Common myeloid progenitor, CD34-positive (primary cell): ENCODE data around the gene ZMYND11.
A peak's percentile ranks its signal among the peaks of the same experiment; 100 is the strongest.
"Not testable (repeated sequence)": the region's sequence is repeated elsewhere in the genome, so short reads cannot be mapped to it uniquely, and the experiment has no call there.

Experiments
- CTCF ChIA-PET: fragments of 350-600 bp; sonication (Branson Sonifier 250); formaldehyde crosslinking; loops from one replicate; lab custom pipeline; 2021; ENCODE audit warnings: antibody characterized with exemption; lab: Charles Lee
- POLR2A ChIA-PET: fragments of 350-600 bp; sonication (Branson Sonifier 250); formaldehyde crosslinking; loops from one replicate; lab custom pipeline; 2021; ENCODE audit warnings: antibody characterized with exemption; lab: Charles Lee
- DNase-seq, 3 donors: peaks; one replicate each; pipeline versions ENCODE4 v3.0.0 to v3.0.0-alpha.2; 2013
- H3K27ac ChIP-seq, 2 experiments: 1 replicate in 1 of 2; 2 replicates in 1 of 2; pipeline ENCODE4 v1.7.0; 2013; ENCODE audit warnings: inconsistent platforms in 2 of 2, low read length in 2 of 2, mild to moderate bottlenecking in 2 of 2, low read depth in 1 of 2, moderate library complexity in 1 of 2; ENCODE audit not compliant: severe bottlenecking in 2 of 2, insufficient read depth in 1 of 2, poor library complexity in 1 of 2
- H3K27me3 ChIP-seq, 5 experiments: replicated peaks in 2 of 5; 1 replicate in 3 of 5; 2 replicates in 2 of 5; pipeline versions ENCODE4 v1.6.1 to v1.7.0; 2013; ENCODE audit warnings: low read length in 4 of 5, mild to moderate bottlenecking in 2 of 5, moderate library complexity in 2 of 5, inconsistent platforms in 1 of 5; ENCODE audit not compliant: insufficient read depth in 5 of 5, control insufficient read depth in 4 of 5
- H3K36me3 ChIP-seq, 4 experiments: 1 replicate in 2 of 4; 2 replicates in 2 of 4; pipeline versions ENCODE4 v1.6.1 to v1.7.0; 2013; ENCODE audit warnings: low read length in 3 of 4, control low read depth in 1 of 4, mild to moderate bottlenecking in 1 of 4; ENCODE audit not compliant: control insufficient read depth in 4 of 4, insufficient read depth in 4 of 4
- H3K4me1 ChIP-seq, 4 experiments: 1 replicate in 3 of 4; 2 replicates in 1 of 4; pipeline versions ENCODE4 v1.6.1 to v1.7.1; 2013; ENCODE audit warnings: low read length in 3 of 4, mild to moderate bottlenecking in 3 of 4, control low read depth in 1 of 4, inconsistent platforms in 1 of 4, moderate library complexity in 1 of 4; ENCODE audit not compliant: control insufficient read depth in 4 of 4, insufficient read depth in 4 of 4; ENCODE audit errors: control extremely low read depth in 1 of 4
- H3K4me3 ChIP-seq, 7 experiments: 1 replicate in 4 of 7; 2 replicates in 3 of 7; pipeline versions ENCODE4 v1.5.1 to v1.7.0; 2013; ENCODE audit warnings: mild to moderate bottlenecking in 7 of 7, low read length in 6 of 7, moderate library complexity in 6 of 7, inconsistent platforms in 2 of 7, low read depth in 2 of 7, control low read depth in 1 of 7; ENCODE audit not compliant: insufficient read depth in 4 of 7, control insufficient read depth in 1 of 7; ENCODE audit errors: extremely low read depth in 1 of 7
- H3K9me3 ChIP-seq, 5 experiments: 1 replicate in 4 of 5; 2 replicates in 1 of 5; pipeline versions ENCODE4 v1.6.1 to v1.7.1; 2013; ENCODE audit warnings: low read length in 4 of 5, mild to moderate bottlenecking in 2 of 5, inconsistent platforms in 1 of 5, low read depth in 1 of 5, moderate library complexity in 1 of 5; ENCODE audit not compliant: control insufficient read depth in 4 of 5, insufficient read depth in 2 of 5; ENCODE audit errors: control extremely low read depth in 1 of 5
- WGBS: methylation state at CpG from one replicate; pipeline ENCODE4 v1.1.5; 2013; ENCODE audit not compliant: insufficient coverage; 5-methylcytosine and 5-hydroxymethylcytosine counted together

The ZMYND11 gene

GRCh38 chr10:178723-179122, 43.5 kb downstream of the ZMYND11 start:
- H3K4me1 ChIP-seq = no peaks in the 10 kb centered on the region
- H3K36me3 ChIP-seq = peaks cover 2 to 20% (median 15%) of the 10 kb centered on the region in 4 experiments
- no peak overlapping the region for H3K27ac ChIP-seq
- ChIA-PET POLR2A (no interaction called here), CTCF (no interaction called here)
- H3K4me3 ChIP-seq = no peak overlapping the region
- no peak for DNase-seq
- peaks cover 0 to 6% (median 0%) of the 10 kb centered on the region in 5 experiments for H3K9me3 ChIP-seq
- H3K27me3 ChIP-seq = no peaks in the 10 kb centered on the region

- Histone ChIP-seq H3K36me3 (peaks cover 6 to 27% (median 17%) of the 10 kb centered on the region in 4 experiments), H3K9me3 (peaks cover 0 to 9% (median 3%) of the 10 kb centered on the region in 5 experiments), H3K4me1 (no peaks in the 10 kb centered on the region), H3K4me3 (no peak overlapping the region), H3K27me3 (no peaks in the 10 kb centered on the region), H3K27ac (peak overlapping the region in 1 of 2 experiments; percentile 4)
- CTCF ChIA-PET = no interaction called here
- POLR2A ChIA-PET = no interaction called here
- WGBS = 100% methylated on average over 3 of the region's 6 CpGs
- DNase-seq = no peak
Measured at GRCh38 chr10:182441-183201, 47.4 kb downstream of the ZMYND11 start.

- H3K27me3 ChIP-seq = no peaks in the 10 kb centered on the region
- no peaks in the 10 kb centered on the region for H3K4me1 ChIP-seq
- peaks cover 7 to 27% (median 17%) of the 10 kb centered on the region in 4 experiments for H3K36me3 ChIP-seq
- WGBS = no CpG with 5 or more reads among the region's 1 CpG
- POLR2A ChIA-PET = no interaction called here
- peaks cover 0 to 9% (median 3%) of the 10 kb centered on the region in 5 experiments for H3K9me3 ChIP-seq
- CTCF ChIA-PET = no interaction called here
- no peak overlapping the region for H3K4me3 ChIP-seq
- DNase-seq = peak in 1 of 3 donors; percentile 21
- no peak overlapping the region for H3K27ac ChIP-seq
Measured at GRCh38 chr10:184174-184573, 48.9 kb downstream of the ZMYND11 start.

GRCh38 chr10:184911-185310, 49.7 kb downstream of the ZMYND11 start:
- no peak for DNase-seq
- CTCF ChIA-PET = interaction anchor here (1.3 kb wide), 1 partner anchor 9 kb away, joined by 3 read pairs; no protein-coding TSS in a partner anchor
- POLR2A ChIA-PET = no interaction called here

GRCh38 chr10:185571-185970, 50.3 kb downstream of the ZMYND11 start:
- H3K36me3 ChIP-seq = peaks cover 11 to 31% (median 18%) of the 10 kb centered on the region in 4 experiments
- H3K9me3 ChIP-seq, H3K4me1 ChIP-seq, H3K27ac ChIP-seq, DNase-seq, H3K4me3 ChIP-seq, POLR2A ChIA-PET, H3K27me3 ChIP-seq: not testable (repeated sequence)
- CTCF ChIA-PET = interaction anchor here (1.2 to 1.3 kb wide), 2 partner anchors 10 to 30 kb away, joined by 3 read pairs; no protein-coding TSS in a partner anchor
- whole genome bisulfite sequencing = 93% methylated on average over 5 of the region's 7 CpGs

More at GRCh38 chr10:184911-185310, 49.7 kb downstream of the ZMYND11 start:
- 93% methylated on average over 2 of the region's 5 CpGs for WGBS
- Histone ChIP-seq H3K9me3 (peaks cover 0 to 9% (median 3%) of the 10 kb centered on the region in 5 experiments), H3K4me3 (no peak overlapping the region), H3K27ac (no peak overlapping the region), H3K36me3 (peaks cover 8 to 29% (median 19%) of the 10 kb centered on the region in 4 experiments), H3K4me1 (no peaks in the 10 kb centered on the region), H3K27me3 (no peaks in the 10 kb centered on the region)

GRCh38 chr10:186911-187310, 51.7 kb downstream of the ZMYND11 start:
- Histone ChIP-seq H3K27ac (no peak overlapping the region), H3K9me3 (peaks cover 0 to 9% (median 3%) of the 10 kb centered on the region in 5 experiments), H3K36me3 (peaks cover 11 to 30% (median 15%) of the 10 kb centered on the region in 4 experiments), H3K4me3 (no peak overlapping the region), H3K4me1 (no peaks in the 10 kb centered on the region), H3K27me3 (no peaks in the 10 kb centered on the region)
- ChIA-PET CTCF (no interaction called here), POLR2A (no interaction called here)
- 100% methylated on average over 4 of the region's 4 CpGs for WGBS
- DNase-seq = no peak

- no peaks in the 10 kb centered on the region for H3K4me1 ChIP-seq
- H3K9me3 ChIP-seq = peaks cover 0 to 5% (median 1%) of the 10 kb centered on the region in 5 experiments
- H3K27me3 ChIP-seq = no peaks in the 10 kb centered on the region
- no peak overlapping the region for H3K4me3 ChIP-seq
- ChIA-PET POLR2A (no interaction called here), CTCF (no interaction called here)
- H3K36me3 ChIP-seq = peaks cover 8 to 22% (median 11%) of the 10 kb centered on the region in 4 experiments
- DNase-seq = no peak
- no peak overlapping the region for H3K27ac ChIP-seq
- WGBS = no CpG with 5 or more reads among the region's 2 CpGs
Measured at GRCh38 chr10:188546-188945, 53.3 kb downstream of the ZMYND11 start.
